HepG2 (cell line): ENCODE measurements around the gene FERMT2. TPM values are rescaled to one million over a fixed set of nuclear protein-coding genes. Genes with fewer than 3 reads are reported as not detected.

Experiments used
- ATAC-seq: fragments of 200-7000 bp; cut with Tn5 transposase; 3 replicates; pipeline ENCODE4 v1.9.1; 2020; ENCODE audit warnings: mild to moderate bottlenecking, moderate library complexity
- BruUV-seq: library from RNA; stranded (reverse); fragments of 400-500 nt; replicated peaks from 2 replicates; lab custom pipeline; 2021; lab: Mats Ljungman, UMichigan
- CTCF ChIA-PET: fragments of 300-600 bp; formaldehyde crosslinking; extraction: SDS; loops from one replicate; lab custom pipeline; 2021; ENCODE audit warnings: low total read pairs, inconsistent platforms, low intra/inter-chr PET ratio; lab: Yijun Ruan, JAX
- POLR2A ChIA-PET: fragments of 350-600 bp; sonication (Branson Sonifier 250); formaldehyde crosslinking; loops from one replicate; lab custom pipeline; 2020; ENCODE audit warnings: antibody characterized with exemption, inconsistent platforms; lab: Yijun Ruan, JAX
- DNase-seq: peaks from one replicate; pipeline ENCODE4 v3.0.0-alpha.2; 2015; ENCODE audit warnings: low spot score
- FAIRE-seq: peaks from 3 replicates; lab custom pipeline; 2011; peaks lifted over from hg19 to GRCh38; lab: Jason Lieb, UNC
- H2AFZ ChIP-seq: one replicate; pipeline ENCODE4 v1.6.1; 2011; ENCODE audit warnings: low read length, inconsistent platforms
- H3K27ac ChIP-seq: fragments of 300-600 bp; 3 replicates; pipeline ENCODE4 v1.8.0; 2011; ENCODE audit warnings: mixed run types, mild to moderate bottlenecking, mixed read lengths, low read length, inconsistent platforms; ENCODE audit not compliant: insufficient read depth; ENCODE audit errors: extremely low read length
- H3K27me3 ChIP-seq, 2 experiments: fragments of 200-600 bp in 1 of 2; 2 replicates in 1 of 2; 3 replicates in 1 of 2; pipeline versions ENCODE4 v1.6.0 to v1.8.0; 2011; ENCODE audit warnings: low read length in 2 of 2, mild to moderate bottlenecking in 2 of 2, moderate library complexity in 2 of 2, inconsistent platforms in 1 of 2; ENCODE audit not compliant: insufficient read depth in 2 of 2, control insufficient read depth in 1 of 2
- H3K36me3 ChIP-seq, 2 experiments: fragments of 200-600 bp in 1 of 2; replicated peaks in 1 of 2; 2 replicates in 1 of 2; 3 replicates in 1 of 2; pipeline versions ENCODE4 v1.5.1 to v1.8.0; 2011; ENCODE audit warnings: low read length in 2 of 2, inconsistent platforms in 1 of 2; ENCODE audit not compliant: insufficient read depth in 2 of 2, control insufficient read depth in 1 of 2
- H3K4me1 ChIP-seq: 2 replicates; pipeline ENCODE4 v1.5.1; 2012; ENCODE audit warnings: low read length, inconsistent platforms; ENCODE audit not compliant: insufficient read depth
- H3K4me2 ChIP-seq: 2 replicates; pipeline ENCODE4 v1.6.0; 2011; ENCODE audit warnings: low read depth, low read length, inconsistent platforms
- H3K4me3 ChIP-seq, 3 experiments: fragments of 200-600 bp in 1 of 3; sonication (generic), shearing (Covaris generic) in 1 of 3; replicated peaks in 1 of 3; 2 replicates each; pipeline ENCODE4 v1.5.1; 2011 to 2016; ENCODE audit warnings: low read length in 3 of 3, inconsistent platforms in 2 of 3, low read depth in 2 of 3, mild to moderate bottlenecking in 2 of 3, control low read depth in 1 of 3, mixed read lengths in 1 of 3; ENCODE audit not compliant: insufficient read depth in 1 of 3
- H3K79me2 ChIP-seq: one replicate; pipeline ENCODE4 v1.6.1; 2011; ENCODE audit warnings: low read length, inconsistent platforms; ENCODE audit not compliant: insufficient read depth
- H3K9ac ChIP-seq: 2 replicates; pipeline ENCODE4 v1.6.0; 2011; ENCODE audit warnings: mild to moderate bottlenecking, low read depth, low read length, inconsistent platforms; ENCODE audit not compliant: insufficient read depth
- H3K9me3 ChIP-seq: 2 replicates; pipeline ENCODE4 v1.5.1; 2012; ENCODE audit warnings: mild to moderate bottlenecking, low read length
- H4K20me1 ChIP-seq: 2 replicates; pipeline ENCODE4 v1.6.0; 2011; ENCODE audit warnings: inconsistent platforms, mild to moderate bottlenecking, low read length, moderate library complexity; ENCODE audit not compliant: insufficient read depth
- ARNTL ChIP-seq: sonication (generic); formaldehyde crosslinking; IDR thresholded peaks from 2 replicates; pipeline ENCODE4 v1.4.0; 2020; ENCODE audit warnings: mild to moderate bottlenecking, missing genetic modification reagents
- HNF4A ChIP-seq: sonication (generic); formaldehyde crosslinking; IDR thresholded peaks from 2 replicates; pipeline ENCODE4 v1.4.0; 2020; ENCODE audit warnings: missing genetic modification reagents
- KLF16 ChIP-seq, 2 experiments: sonication (generic) in 1 of 2; formaldehyde crosslinking in 1 of 2; IDR thresholded peaks; 2 replicates each; pipeline versions ENCODE4 v1.6.1 to v1.8.0; 2016 to 2023; ENCODE audit warnings: missing genetic modification reagents in 2 of 2, missing compliant biosample characterization in 1 of 2
- MBNL3 ChIP-seq: fragments of 250-450 bp; sonication (Bioruptor Pico); conservative IDR thresholded peaks from 2 replicates; pipeline ENCODE4 v1.8.0; 2022; ENCODE audit warnings: mild to moderate bottlenecking, inconsistent platforms
- NFATC3 ChIP-seq: sonication (generic); formaldehyde crosslinking; IDR thresholded peaks from 2 replicates; pipeline ENCODE4 v1.5.1; 2020; ENCODE audit warnings: mild to moderate bottlenecking, missing genetic modification reagents
- NFKBIZ ChIP-seq: IDR thresholded peaks from 2 replicates; pipeline ENCODE4 v1.6.1; 2018; ENCODE audit warnings: missing genetic modification reagents, missing compliant biosample characterization
- NR2C2 ChIP-seq: sonication (generic); formaldehyde crosslinking; IDR thresholded peaks from 2 replicates; pipeline ENCODE4 v1.4.0; 2020; ENCODE audit warnings: missing genetic modification reagents, mild to moderate bottlenecking, moderate library complexity, borderline replicate concordance
- NRL ChIP-seq: sonication (generic); formaldehyde crosslinking; IDR thresholded peaks from 2 replicates; pipeline ENCODE4 v1.5.0; 2020; ENCODE audit warnings: missing genetic modification reagents, mild to moderate bottlenecking, moderate library complexity, borderline replicate concordance
- RBFOX2 ChIP-seq: fragments of 200-400 bp; formaldehyde crosslinking; IDR thresholded peaks from 2 replicates; pipeline ENCODE4 v1.6.1; 2017; ENCODE audit warnings: low read depth, mild to moderate bottlenecking, low read length
- RFXAP ChIP-seq: sonication (generic); formaldehyde crosslinking; IDR thresholded peaks from 2 replicates; pipeline ENCODE4 v1.4.0; 2020; ENCODE audit warnings: missing genetic modification reagents, borderline replicate concordance
- SIN3A ChIP-seq: IDR thresholded peaks from 2 replicates; pipeline ENCODE4 v1.6.1; 2011; ENCODE audit warnings: low read depth, mild to moderate bottlenecking, control low read depth, low read length, borderline replicate concordance
- SUZ12 ChIP-seq: fragments of 150-350 bp; IDR thresholded peaks from 2 replicates; pipeline ENCODE4 v1.6.1; 2014; ENCODE audit warnings: low read depth, low read length
- ZBTB38 ChIP-seq: sonication (generic); formaldehyde crosslinking; IDR thresholded peaks from 2 replicates; pipeline ENCODE4 v1.5.1; 2020; ENCODE audit warnings: mild to moderate bottlenecking, missing genetic modification reagents
- ZFP41 ChIP-seq: sonication (generic); formaldehyde crosslinking; IDR thresholded peaks from 2 replicates; pipeline ENCODE4 v1.4.0; 2020; ENCODE audit warnings: mild to moderate bottlenecking, missing genetic modification reagents, borderline replicate concordance
- ZFP90 ChIP-seq: sonication (generic); formaldehyde crosslinking; IDR thresholded peaks from 2 replicates; pipeline ENCODE4 v1.8.0; 2022; ENCODE audit warnings: missing genetic modification reagents, mild to moderate bottlenecking, inconsistent platforms, borderline replicate concordance
- WGBS: methylation state at CpG from one replicate; pipeline ENCODE4 v1.1.6; 2017; ENCODE audit warnings: low lambda C conversion rate; 5-methylcytosine and 5-hydroxymethylcytosine counted together
- in situ Hi-C: cut with HindIII; loops from 2 replicates; pipeline ENCODE4 v1.10.0; 2017; ENCODE audit warnings: low pct_unique_long_range_greater_than_20kb; ENCODE audit not compliant: extremely low pct_ligation_motif_present
- intact Hi-C: fragments of 100-400 bp; cut with micrococcal nuclease; formaldehyde crosslinking; loops from one replicate; pipeline ENCODE4 v1.10.0; 2022; ENCODE audit not compliant: unreplicated experiment
- polyA plus RNA-seq, 8 experiments: library from polyadenylated mRNA; depleted of rRNA in 3 of 8; stranded (reverse) in 7 of 8; unstranded in 1 of 8; fragments of >200 nt; fragmentation: Illumina TruSeq in 4 of 8; extraction: Trizol in 4 of 8; gene quantifications; 2 replicates each; pipeline versions ENCODE4 v1.2.1 to v1.2.3, GENCODE V29; 2011 to 2016; ENCODE audit warnings: low read depth in 4 of 8, missing spikeins in 1 of 8, mixed read lengths in 1 of 8; ENCODE audit not compliant: insufficient read depth in 1 of 8
- total RNA-seq, 5 experiments: library from RNA; depleted of rRNA; stranded (reverse); fragments of >200 nt; fragmentation: Illumina TruSeq; extraction: Trizol; gene quantifications; 2 replicates each; pipeline ENCODE4 v1.2.3, GENCODE V29; 2016; ENCODE audit warnings: low read depth in 1 of 5
- TF ChIP-seq, protein P1 (sequence below): sonication (generic); formaldehyde crosslinking; IDR thresholded peaks from 2 replicates; pipeline ENCODE4 v1.5.0; 2020; ENCODE audit warnings: missing genetic modification reagents
- TF ChIP-seq, protein P2 (sequence below): sonication (generic); formaldehyde crosslinking; IDR thresholded peaks from 2 replicates; pipeline ENCODE4 v1.9.0; 2021; ENCODE audit warnings: mild to moderate bottlenecking, missing genetic modification reagents
- TF ChIP-seq, protein P3 (sequence below): IDR thresholded peaks from 2 replicates; pipeline ENCODE4 v1.6.1; 2016

Gene FERMT2
- total and polyA plus RNA-seq, 2 of the 13 experiments (the other 11 are each of a cell fraction or from before 2014, with no cell fraction given) = 36.2 to 60.4 TPM

DNA sequence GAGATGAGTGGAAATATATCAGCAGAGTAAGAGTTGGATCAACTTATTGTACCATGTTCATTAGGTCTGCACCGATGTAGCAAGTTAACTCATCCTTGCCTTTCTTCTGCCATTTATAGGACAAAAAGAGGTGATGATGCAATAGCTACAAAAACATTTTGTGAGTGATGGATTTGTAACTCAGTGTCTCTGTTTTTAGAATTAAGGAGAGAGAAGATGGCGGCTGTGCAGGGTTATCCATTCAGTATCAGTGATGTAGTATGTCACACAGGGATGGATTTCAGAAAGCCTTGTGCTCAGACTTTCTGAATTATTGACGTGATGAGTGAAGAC lies 97.4 kb downstream of the FERMT2 start:
- FAIRE-seq = no peak
- no peaks in the 10 kb centered on the region for H3K27me3 ChIP-seq
- WGBS = 63% methylated on average over 3 of the region's 3 CpGs
- H2AFZ ChIP-seq = no peak overlapping the region
- H4K20me1 ChIP-seq = no peaks in the 10 kb centered on the region
- no peak for DNase-seq
- H3K4me1 ChIP-seq = peaks cover 62% of the 10 kb centered on the region
- no peak overlapping the region; a peak in 1 of 6 replicates for H3K4me3 ChIP-seq
- no peak overlapping the region for H3K9ac ChIP-seq
- CTCF ChIA-PET = no interaction called here
- no peaks in the 10 kb centered on the region for H3K9me3 ChIP-seq
- no peaks in the 10 kb centered on the region for H3K79me2 ChIP-seq
- POLR2A ChIA-PET = interaction anchor here (0.9 to 1.1 kb wide), 2 partner anchors 16 to 98 kb away, joined by 3 read pairs; partner anchors contain the start of gene FERMT2
- peak overlapping the region; percentile 65 for H3K27ac ChIP-seq
- in situ Hi-C loops = no loop called here
- no TSS peak for BruUV-seq
- H3K36me3 ChIP-seq = peaks cover 0 to 3% of the 10 kb centered on the region in 2 experiments; a peak in 4 of 5 replicates
- intact Hi-C loops = no loop called here
- peak; percentile 55 for ATAC-seq
- H3K4me2 ChIP-seq = peak overlapping the region; percentile 49
- no peak for TF ChIP-seq ARNTL (CRISPR knock-in tag)
- TF ChIP-seq ZFP41 (CRISPR knock-in tag) = no peak
- TF ChIP-seq NFKBIZ (CRISPR knock-in tag) = no peak
- TF ChIP-seq NR2C2 (CRISPR knock-in tag) = no peak
- TF ChIP-seq NRL (CRISPR knock-in tag) = no peak
- TF ChIP-seq KLF16 (CRISPR knock-in tag; IDR thresholded peaks at IDR 0.05) = 0 out of 4 replicates have a peak, but pooled peaks of 1 of the 2 experiments have one; percentile 9
- no peak for TF ChIP-seq HNF4A (CRISPR knock-in tag)
- TF ChIP-seq SUZ12 = no peak
- TF ChIP-seq ZFP90 (CRISPR knock-in tag) = no peak
- no peak for TF ChIP-seq SIN3A
- no peak for TF ChIP-seq NFATC3 (CRISPR knock-in tag)
- TF ChIP-seq, protein P1, sequence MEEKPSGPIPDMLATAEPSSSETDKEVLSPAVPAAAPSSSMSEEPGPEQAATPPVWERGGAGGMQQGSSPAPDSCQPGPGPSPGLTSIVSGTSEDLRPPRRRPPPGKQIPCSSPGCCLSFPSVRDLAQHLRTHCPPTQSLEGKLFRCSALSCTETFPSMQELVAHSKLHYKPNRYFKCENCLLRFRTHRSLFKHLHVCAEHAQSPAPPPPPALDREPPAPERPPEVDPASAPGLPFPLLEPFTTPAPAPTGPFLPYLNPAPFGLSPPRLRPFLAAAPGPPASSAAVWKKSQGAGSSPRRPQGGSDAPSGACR (CRISPR knock-in tag) = no peak
- no peak for TF ChIP-seq RFXAP (CRISPR knock-in tag)
- TF ChIP-seq ZBTB38 = no peak
- TF ChIP-seq, protein P2, sequence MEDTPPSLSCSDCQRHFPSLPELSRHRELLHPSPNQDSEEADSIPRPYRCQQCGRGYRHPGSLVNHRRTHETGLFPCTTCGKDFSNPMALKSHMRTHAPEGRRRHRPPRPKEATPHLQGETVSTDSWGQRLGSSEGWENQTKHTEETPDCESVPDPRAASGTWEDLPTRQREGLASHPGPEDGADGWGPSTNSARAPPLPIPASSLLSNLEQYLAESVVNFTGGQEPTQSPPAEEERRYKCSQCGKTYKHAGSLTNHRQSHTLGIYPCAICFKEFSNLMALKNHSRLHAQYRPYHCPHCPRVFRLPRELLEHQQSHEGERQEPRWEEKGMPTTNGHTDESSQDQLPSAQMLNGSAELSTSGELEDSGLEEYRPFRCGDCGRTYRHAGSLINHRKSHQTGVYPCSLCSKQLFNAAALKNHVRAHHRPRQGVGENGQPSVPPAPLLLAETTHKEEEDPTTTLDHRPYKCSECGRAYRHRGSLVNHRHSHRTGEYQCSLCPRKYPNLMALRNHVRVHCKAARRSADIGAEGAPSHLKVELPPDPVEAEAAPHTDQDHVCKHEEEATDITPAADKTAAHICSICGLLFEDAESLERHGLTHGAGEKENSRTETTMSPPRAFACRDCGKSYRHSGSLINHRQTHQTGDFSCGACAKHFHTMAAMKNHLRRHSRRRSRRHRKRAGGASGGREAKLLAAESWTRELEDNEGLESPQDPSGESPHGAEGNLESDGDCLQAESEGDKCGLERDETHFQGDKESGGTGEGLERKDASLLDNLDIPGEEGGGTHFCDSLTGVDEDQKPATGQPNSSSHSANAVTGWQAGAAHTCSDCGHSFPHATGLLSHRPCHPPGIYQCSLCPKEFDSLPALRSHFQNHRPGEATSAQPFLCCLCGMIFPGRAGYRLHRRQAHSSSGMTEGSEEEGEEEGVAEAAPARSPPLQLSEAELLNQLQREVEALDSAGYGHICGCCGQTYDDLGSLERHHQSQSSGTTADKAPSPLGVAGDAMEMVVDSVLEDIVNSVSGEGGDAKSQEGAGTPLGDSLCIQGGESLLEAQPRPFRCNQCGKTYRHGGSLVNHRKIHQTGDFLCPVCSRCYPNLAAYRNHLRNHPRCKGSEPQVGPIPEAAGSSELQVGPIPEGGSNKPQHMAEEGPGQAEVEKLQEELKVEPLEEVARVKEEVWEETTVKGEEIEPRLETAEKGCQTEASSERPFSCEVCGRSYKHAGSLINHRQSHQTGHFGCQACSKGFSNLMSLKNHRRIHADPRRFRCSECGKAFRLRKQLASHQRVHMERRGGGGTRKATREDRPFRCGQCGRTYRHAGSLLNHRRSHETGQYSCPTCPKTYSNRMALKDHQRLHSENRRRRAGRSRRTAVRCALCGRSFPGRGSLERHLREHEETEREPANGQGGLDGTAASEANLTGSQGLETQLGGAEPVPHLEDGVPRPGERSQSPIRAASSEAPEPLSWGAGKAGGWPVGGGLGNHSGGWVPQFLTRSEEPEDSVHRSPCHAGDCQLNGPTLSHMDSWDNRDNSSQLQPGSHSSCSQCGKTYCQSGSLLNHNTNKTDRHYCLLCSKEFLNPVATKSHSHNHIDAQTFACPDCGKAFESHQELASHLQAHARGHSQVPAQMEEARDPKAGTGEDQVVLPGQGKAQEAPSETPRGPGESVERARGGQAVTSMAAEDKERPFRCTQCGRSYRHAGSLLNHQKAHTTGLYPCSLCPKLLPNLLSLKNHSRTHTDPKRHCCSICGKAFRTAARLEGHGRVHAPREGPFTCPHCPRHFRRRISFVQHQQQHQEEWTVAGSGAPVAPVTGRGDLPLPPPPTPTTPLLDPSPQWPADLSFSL (CRISPR knock-in tag) = no peak
- TF ChIP-seq RBFOX2 = no peak
- TF ChIP-seq, protein P3, sequence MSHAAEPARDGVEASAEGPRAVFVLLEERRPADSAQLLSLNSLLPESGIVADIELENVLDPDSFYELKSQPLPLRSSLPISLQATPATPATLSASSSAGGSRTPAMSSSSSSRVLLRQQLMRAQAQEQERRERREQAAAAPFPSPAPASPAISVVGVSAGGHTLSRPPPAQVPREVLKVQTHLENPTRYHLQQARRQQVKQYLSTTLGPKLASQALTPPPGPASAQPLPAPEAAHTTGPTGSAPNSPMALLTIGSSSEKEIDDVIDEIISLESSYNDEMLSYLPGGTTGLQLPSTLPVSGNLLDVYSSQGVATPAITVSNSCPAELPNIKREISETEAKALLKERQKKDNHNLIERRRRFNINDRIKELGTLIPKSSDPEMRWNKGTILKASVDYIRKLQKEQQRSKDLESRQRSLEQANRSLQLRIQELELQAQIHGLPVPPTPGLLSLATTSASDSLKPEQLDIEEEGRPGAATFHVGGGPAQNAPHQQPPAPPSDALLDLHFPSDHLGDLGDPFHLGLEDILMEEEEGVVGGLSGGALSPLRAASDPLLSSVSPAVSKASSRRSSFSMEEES (CRISPR knock-in tag) = no peak
- no peak for TF ChIP-seq MBNL3 (CRISPR knock-in tag)
